ENCODE results near the gene JCAD.

DNA sequence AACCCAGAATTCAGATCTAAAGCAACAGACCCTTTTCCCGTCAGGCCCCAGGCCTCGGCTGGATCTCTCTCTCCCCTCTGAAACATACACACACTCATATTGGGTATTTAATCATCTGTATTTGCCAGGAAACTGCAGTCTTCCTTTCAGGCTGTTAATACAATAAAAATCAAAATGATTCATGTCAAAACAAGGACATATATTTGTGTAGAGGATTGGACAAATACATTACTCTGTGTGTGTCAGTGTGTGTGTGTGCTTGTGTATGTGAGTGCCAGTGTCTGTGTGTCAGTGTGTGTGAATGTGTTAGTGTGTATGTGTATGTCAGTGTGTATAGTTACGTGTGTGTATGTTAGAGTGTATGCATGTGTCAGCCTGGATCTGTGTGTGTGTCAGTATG lies 90.8 kb downstream of the JCAD start:
- TF ChIP-seq, protein P1, sequence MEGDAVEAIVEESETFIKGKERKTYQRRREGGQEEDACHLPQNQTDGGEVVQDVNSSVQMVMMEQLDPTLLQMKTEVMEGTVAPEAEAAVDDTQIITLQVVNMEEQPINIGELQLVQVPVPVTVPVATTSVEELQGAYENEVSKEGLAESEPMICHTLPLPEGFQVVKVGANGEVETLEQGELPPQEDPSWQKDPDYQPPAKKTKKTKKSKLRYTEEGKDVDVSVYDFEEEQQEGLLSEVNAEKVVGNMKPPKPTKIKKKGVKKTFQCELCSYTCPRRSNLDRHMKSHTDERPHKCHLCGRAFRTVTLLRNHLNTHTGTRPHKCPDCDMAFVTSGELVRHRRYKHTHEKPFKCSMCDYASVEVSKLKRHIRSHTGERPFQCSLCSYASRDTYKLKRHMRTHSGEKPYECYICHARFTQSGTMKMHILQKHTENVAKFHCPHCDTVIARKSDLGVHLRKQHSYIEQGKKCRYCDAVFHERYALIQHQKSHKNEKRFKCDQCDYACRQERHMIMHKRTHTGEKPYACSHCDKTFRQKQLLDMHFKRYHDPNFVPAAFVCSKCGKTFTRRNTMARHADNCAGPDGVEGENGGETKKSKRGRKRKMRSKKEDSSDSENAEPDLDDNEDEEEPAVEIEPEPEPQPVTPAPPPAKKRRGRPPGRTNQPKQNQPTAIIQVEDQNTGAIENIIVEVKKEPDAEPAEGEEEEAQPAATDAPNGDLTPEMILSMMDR (IDR thresholded peaks at IDR 0.05): no peak
- no peak for TF ChIP-seq POLR2AphosphoS5 (IDR thresholded peaks at IDR 0.05; ENCODE audit: low read depth, low read length)
- TF ChIP-seq, protein P2, sequence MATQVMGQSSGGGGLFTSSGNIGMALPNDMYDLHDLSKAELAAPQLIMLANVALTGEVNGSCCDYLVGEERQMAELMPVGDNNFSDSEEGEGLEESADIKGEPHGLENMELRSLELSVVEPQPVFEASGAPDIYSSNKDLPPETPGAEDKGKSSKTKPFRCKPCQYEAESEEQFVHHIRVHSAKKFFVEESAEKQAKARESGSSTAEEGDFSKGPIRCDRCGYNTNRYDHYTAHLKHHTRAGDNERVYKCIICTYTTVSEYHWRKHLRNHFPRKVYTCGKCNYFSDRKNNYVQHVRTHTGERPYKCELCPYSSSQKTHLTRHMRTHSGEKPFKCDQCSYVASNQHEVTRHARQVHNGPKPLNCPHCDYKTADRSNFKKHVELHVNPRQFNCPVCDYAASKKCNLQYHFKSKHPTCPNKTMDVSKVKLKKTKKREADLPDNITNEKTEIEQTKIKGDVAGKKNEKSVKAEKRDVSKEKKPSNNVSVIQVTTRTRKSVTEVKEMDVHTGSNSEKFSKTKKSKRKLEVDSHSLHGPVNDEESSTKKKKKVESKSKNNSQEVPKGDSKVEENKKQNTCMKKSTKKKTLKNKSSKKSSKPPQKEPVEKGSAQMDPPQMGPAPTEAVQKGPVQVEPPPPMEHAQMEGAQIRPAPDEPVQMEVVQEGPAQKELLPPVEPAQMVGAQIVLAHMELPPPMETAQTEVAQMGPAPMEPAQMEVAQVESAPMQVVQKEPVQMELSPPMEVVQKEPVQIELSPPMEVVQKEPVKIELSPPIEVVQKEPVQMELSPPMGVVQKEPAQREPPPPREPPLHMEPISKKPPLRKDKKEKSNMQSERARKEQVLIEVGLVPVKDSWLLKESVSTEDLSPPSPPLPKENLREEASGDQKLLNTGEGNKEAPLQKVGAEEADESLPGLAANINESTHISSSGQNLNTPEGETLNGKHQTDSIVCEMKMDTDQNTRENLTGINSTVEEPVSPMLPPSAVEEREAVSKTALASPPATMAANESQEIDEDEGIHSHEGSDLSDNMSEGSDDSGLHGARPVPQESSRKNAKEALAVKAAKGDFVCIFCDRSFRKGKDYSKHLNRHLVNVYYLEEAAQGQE (IDR thresholded peaks at IDR 0.05; ENCODE audit: insufficient read depth in 1 of 2, low read depth in 2 of 2, low read length in 1 of 2): no peak

All from Panc1 (cell line).